ENCODE measurements around the gene PPARGC1A. TPM values are rescaled to one million over a fixed set of nuclear protein-coding genes. Genes with fewer than 3 reads are reported as not detected.

Gene PPARGC1A
- total RNA-seq, 3 donors from 2014 or later (not counting 1 experiment from before 2014, with no cell fraction given) = not detected

GRCh38 chr4:23838607-23839006, 51.2 kb downstream of the PPARGC1A start:
- H3K9me3 ChIP-seq (ENCODE audit: control insufficient read depth, insufficient read depth, low read length) = no peaks in the 10 kb centered on the region
- H3K36me3 ChIP-seq (ENCODE audit: control insufficient read depth, insufficient read depth, low read length) = no peaks in the 10 kb centered on the region
- H3K27ac ChIP-seq (ENCODE audit: low read length) = no peak overlapping the region
- 100% methylated on average over 2 of the region's 3 CpGs for WGBS (ENCODE audit: insufficient coverage)
- H3K4me1 ChIP-seq (ENCODE audit: control insufficient read depth, insufficient read depth, low read length) = no peaks in the 10 kb centered on the region
- intact Hi-C loops (cut with micrococcal nuclease) = no loop called here
- Mint-ChIP-seq H3K27me3 (ENCODE audit: low read depth in 2 of 2) (no peaks in the 10 kb centered on the region), H3K4me1 (no peaks in the 10 kb centered on the region), H3K9me3 (peaks cover 9 to 15% of the 10 kb centered on the region in 2 donors), H3K27ac (no peak overlapping the region), H3K4me3 (no peak overlapping the region), H3K36me3 (no peaks in the 10 kb centered on the region)
- H3K4me3 ChIP-seq (ENCODE audit: low read length) = no peak overlapping the region
- TF ChIP-seq CTCF (IDR thresholded peaks at IDR 0.05) = no peak
- no peaks in the 10 kb centered on the region for H3K27me3 ChIP-seq (ENCODE audit: control insufficient read depth, insufficient read depth, low read length)
- DNase-seq (no peak), ATAC-seq (no peak)

GRCh38 chr4:23838131-23838530, 51.7 kb downstream of the PPARGC1A start:
- no peak for DNase-seq
- Histone ChIP-seq H3K9me3 (ENCODE audit: control insufficient read depth, insufficient read depth, low read length) (no peaks in the 10 kb centered on the region), H3K27me3 (ENCODE audit: control insufficient read depth, insufficient read depth, low read length) (no peaks in the 10 kb centered on the region), H3K36me3 (ENCODE audit: control insufficient read depth, insufficient read depth, low read length) (no peaks in the 10 kb centered on the region), H3K27ac (ENCODE audit: low read length) (no peak overlapping the region), H3K4me3 (ENCODE audit: low read length) (no peak overlapping the region), H3K4me1 (ENCODE audit: control insufficient read depth, insufficient read depth, low read length) (no peaks in the 10 kb centered on the region)
- intact Hi-C loops (cut with micrococcal nuclease) = no loop called here
- WGBS (ENCODE audit: insufficient coverage) = 92% methylated on average over 2 of the region's 3 CpGs
- Mint-ChIP-seq H3K27ac (no peak overlapping the region), H3K9me3 (peaks cover 9 to 11% of the 10 kb centered on the region in 2 donors), H3K4me3 (no peak overlapping the region), H3K4me1 (no peaks in the 10 kb centered on the region), H3K27me3 (ENCODE audit: low read depth in 2 of 2) (no peaks in the 10 kb centered on the region), H3K36me3 (no peaks in the 10 kb centered on the region)
- TF ChIP-seq CTCF (IDR thresholded peaks at IDR 0.05) = no peak
- no peak for ATAC-seq

- Mint-ChIP-seq H3K4me3 (no peak overlapping the region), H3K27me3 (ENCODE audit: low read depth in 2 of 2) (no peaks in the 10 kb centered on the region), H3K4me1 (no peaks in the 10 kb centered on the region), H3K27ac (no peak overlapping the region), H3K9me3 (peaks cover 9 to 11% of the 10 kb centered on the region in 2 donors), H3K36me3 (no peaks in the 10 kb centered on the region)
- no peak overlapping the region for H3K4me3 ChIP-seq (ENCODE audit: low read length)
- H3K27me3 ChIP-seq (ENCODE audit: control insufficient read depth, insufficient read depth, low read length) = no peaks in the 10 kb centered on the region
- H3K9me3 ChIP-seq (ENCODE audit: control insufficient read depth, insufficient read depth, low read length) = no peaks in the 10 kb centered on the region
- no peak for DNase-seq
- ATAC-seq = no peak
- no peaks in the 10 kb centered on the region for H3K36me3 ChIP-seq (ENCODE audit: control insufficient read depth, insufficient read depth, low read length)
- no CpG with 5 or more reads among the region's 2 CpGs for WGBS (ENCODE audit: insufficient coverage)
- H3K27ac ChIP-seq (ENCODE audit: low read length) = no peak overlapping the region
- no peaks in the 10 kb centered on the region for H3K4me1 ChIP-seq (ENCODE audit: control insufficient read depth, insufficient read depth, low read length)
- intact Hi-C loops (cut with micrococcal nuclease) = no loop called here
- TF ChIP-seq CTCF (IDR thresholded peaks at IDR 0.05) = no peak
Observed at GRCh38 chr4:23837371-23837770, 52.5 kb downstream of the PPARGC1A start.

GRCh38 chr4:23835774-23836478, 53.9 kb downstream of the PPARGC1A start:
- Histone ChIP-seq H3K4me1 (ENCODE audit: control insufficient read depth, insufficient read depth, low read length) (no peaks in the 10 kb centered on the region), H3K36me3 (ENCODE audit: control insufficient read depth, insufficient read depth, low read length) (no peaks in the 10 kb centered on the region), H3K4me3 (ENCODE audit: low read length) (no peak overlapping the region), H3K9me3 (ENCODE audit: control insufficient read depth, insufficient read depth, low read length) (no peaks in the 10 kb centered on the region), H3K27ac (ENCODE audit: low read length) (no peak overlapping the region), H3K27me3 (ENCODE audit: control insufficient read depth, insufficient read depth, low read length) (no peaks in the 10 kb centered on the region)
- 84% methylated on average over 6 of the region's 8 CpGs for WGBS (ENCODE audit: insufficient coverage)
- H3K27ac Mint-ChIP-seq = no peak overlapping the region
- no peaks in the 10 kb centered on the region for H3K27me3 Mint-ChIP-seq (ENCODE audit: low read depth in 2 of 2)
- DNase-seq (no peak), ATAC-seq (no peak)
- TF ChIP-seq CTCF (IDR thresholded peaks at IDR 0.05) = no peak
- no peaks in the 10 kb centered on the region for H3K4me1 Mint-ChIP-seq
- H3K36me3 Mint-ChIP-seq = no peaks in the 10 kb centered on the region
- H3K4me3 Mint-ChIP-seq = no peak overlapping the region
- intact Hi-C loops (cut with micrococcal nuclease) = no loop called here
- H3K9me3 Mint-ChIP-seq = peaks cover 8 to 15% of the 10 kb centered on the region in 2 donors
